ENCODE results near the gene LTA4H. TPM values are rescaled to one million over a fixed set of nuclear protein-coding genes. Genes with fewer than 3 reads are reported as not detected.

The LTA4H gene
- total RNA-seq, 1 donor from 2014 or later, result 27.6 TPM

GRCh38 chr12:96015672-96016071, 19.7 kb downstream of the LTA4H start:
- no peak for TF ChIP-seq CTCF (IDR thresholded peaks at IDR 0.05; ENCODE audit: partially characterized antibody, unreplicated experiment)
- Mint-ChIP-seq H3K27me3 (ENCODE audit: unreplicated experiment) (no peaks in the 10 kb centered on the region), H3K36me3 (ENCODE audit: unreplicated experiment) (no peaks in the 10 kb centered on the region), H3K9me3 (ENCODE audit: unreplicated experiment) (no peaks in the 10 kb centered on the region), H3K27ac (ENCODE audit: unreplicated experiment) (no peak overlapping the region), H3K4me1 (ENCODE audit: low read depth, unreplicated experiment) (no peaks in the 10 kb centered on the region), H3K4me3 (ENCODE audit: unreplicated experiment) (no peak overlapping the region)
- DNase-seq, result peak; percentile 47

- no peak for TF ChIP-seq CTCF (IDR thresholded peaks at IDR 0.05; ENCODE audit: partially characterized antibody, unreplicated experiment)
- DNase-seq, result no peak
- no peak overlapping the region for H3K4me3 Mint-ChIP-seq (ENCODE audit: unreplicated experiment)
- H3K27me3 Mint-ChIP-seq (ENCODE audit: unreplicated experiment), result no peaks in the 10 kb centered on the region
- H3K9me3 Mint-ChIP-seq (ENCODE audit: unreplicated experiment), result no peaks in the 10 kb centered on the region
- H3K36me3 Mint-ChIP-seq (ENCODE audit: unreplicated experiment), result no peaks in the 10 kb centered on the region
- H3K27ac Mint-ChIP-seq (ENCODE audit: unreplicated experiment), result no peak overlapping the region
- H3K4me1 Mint-ChIP-seq (ENCODE audit: low read depth, unreplicated experiment), result no peaks in the 10 kb centered on the region
Observed at GRCh38 chr12:96014943-96015599, 20.3 kb downstream of the LTA4H start.

- Mint-ChIP-seq H3K4me3 (ENCODE audit: unreplicated experiment) (no peak overlapping the region), H3K9me3 (ENCODE audit: unreplicated experiment) (no peaks in the 10 kb centered on the region), H3K36me3 (ENCODE audit: unreplicated experiment) (no peaks in the 10 kb centered on the region), H3K27ac (ENCODE audit: unreplicated experiment) (no peak overlapping the region), H3K4me1 (ENCODE audit: low read depth, unreplicated experiment) (no peaks in the 10 kb centered on the region), H3K27me3 (ENCODE audit: unreplicated experiment) (no peaks in the 10 kb centered on the region)
- DNase-seq, result no peak
- TF ChIP-seq CTCF (IDR thresholded peaks at IDR 0.05; ENCODE audit: partially characterized antibody, unreplicated experiment), result no peak
Observed at GRCh38 chr12:96007729-96008128, 27.7 kb downstream of the LTA4H start.

GRCh38 chr12:96006727-96007126, 28.7 kb downstream of the LTA4H start:
- Mint-ChIP-seq H3K4me1 (ENCODE audit: low read depth, unreplicated experiment) (no peaks in the 10 kb centered on the region), H3K36me3 (ENCODE audit: unreplicated experiment) (no peaks in the 10 kb centered on the region), H3K27me3 (ENCODE audit: unreplicated experiment) (no peaks in the 10 kb centered on the region), H3K27ac (ENCODE audit: unreplicated experiment) (no peak overlapping the region), H3K9me3 (ENCODE audit: unreplicated experiment) (no peaks in the 10 kb centered on the region), H3K4me3 (ENCODE audit: unreplicated experiment) (no peak overlapping the region)
- no peak for DNase-seq
- no peak for TF ChIP-seq CTCF (IDR thresholded peaks at IDR 0.05; ENCODE audit: partially characterized antibody, unreplicated experiment)

GRCh38 chr12:96000858-96001257, 34.5 kb downstream of the LTA4H start:
- H3K36me3 Mint-ChIP-seq (ENCODE audit: unreplicated experiment), result no peaks in the 10 kb centered on the region
- no peak overlapping the region for H3K27ac Mint-ChIP-seq (ENCODE audit: unreplicated experiment)
- DNase-seq, result no peak
- no peaks in the 10 kb centered on the region for H3K27me3 Mint-ChIP-seq (ENCODE audit: unreplicated experiment)
- H3K9me3 Mint-ChIP-seq (ENCODE audit: unreplicated experiment), result peaks cover 2% of the 10 kb centered on the region
- H3K4me3 Mint-ChIP-seq (ENCODE audit: unreplicated experiment), result no peak overlapping the region
- no peaks in the 10 kb centered on the region for H3K4me1 Mint-ChIP-seq (ENCODE audit: low read depth, unreplicated experiment)
- TF ChIP-seq CTCF (IDR thresholded peaks at IDR 0.05; ENCODE audit: partially characterized antibody, unreplicated experiment), result no peak
